Forelimb muscle (tissue), 1 donor: Measurements from ENCODE around the gene GPR146. TPM values are rescaled to one million over a fixed set of nuclear protein-coding genes. Genes with fewer than 3 reads are reported as not detected.

Experiments
- DNase-seq: peaks from one replicate; pipeline ENCODE4 v3.0.0-alpha.2; 2013; ENCODE audit warnings: low read depth
- polyA plus RNA-seq: library from polyadenylated mRNA; unstranded; fragments of 120-200 nt; gene quantifications from one replicate; pipeline ENCODE4 v1.2.1, GENCODE V29; 2013; ENCODE audit not compliant: insufficient read length

Gene GPR146
- polyA plus RNA-seq, 1 donor = 4.4 TPM

DNA sequence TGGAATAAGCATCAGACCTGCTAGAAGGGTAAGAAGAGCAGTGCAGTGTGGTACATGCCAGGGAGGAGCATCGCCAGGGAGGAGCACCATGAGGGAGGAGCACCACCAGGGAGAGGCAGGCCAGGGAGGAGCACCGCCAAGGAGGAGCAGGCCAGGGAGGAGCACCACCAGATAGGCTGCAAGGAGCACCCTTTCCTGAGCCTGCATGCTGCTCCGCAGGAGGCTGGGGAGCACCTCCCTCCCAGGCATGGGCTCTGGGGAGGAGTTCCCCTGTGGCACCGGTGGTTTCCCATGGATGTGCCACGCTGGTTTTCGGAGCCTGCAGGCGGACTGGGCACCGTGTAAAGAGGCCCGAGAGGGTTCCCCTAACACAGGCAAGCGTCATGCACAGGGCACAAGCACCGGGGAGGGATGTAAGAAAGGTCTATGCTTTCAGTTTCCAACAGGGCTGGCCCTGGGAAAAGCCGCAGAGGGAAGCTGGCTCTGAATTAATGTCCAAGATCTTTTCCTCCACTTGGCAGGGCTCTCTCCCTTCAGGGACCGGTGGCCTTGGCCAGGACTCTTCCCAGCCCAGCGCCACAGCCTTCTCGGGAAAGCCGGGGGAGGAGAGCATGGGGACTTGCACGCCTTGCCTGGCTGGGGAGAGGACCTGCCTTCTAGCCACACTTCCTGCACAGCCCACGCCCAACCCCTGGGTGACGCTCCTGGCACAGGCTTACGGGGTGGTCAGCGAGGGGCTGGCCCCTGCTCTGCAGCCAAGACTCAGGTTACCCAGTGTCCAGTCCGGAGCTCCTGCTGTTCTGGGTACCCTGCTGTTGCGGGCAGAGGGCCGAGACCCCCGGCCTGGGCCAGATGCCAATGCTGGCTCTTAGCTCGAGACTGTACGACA is 32.1 kb downstream of the GPR146 start:
- DNase-seq = no peak

DNA sequence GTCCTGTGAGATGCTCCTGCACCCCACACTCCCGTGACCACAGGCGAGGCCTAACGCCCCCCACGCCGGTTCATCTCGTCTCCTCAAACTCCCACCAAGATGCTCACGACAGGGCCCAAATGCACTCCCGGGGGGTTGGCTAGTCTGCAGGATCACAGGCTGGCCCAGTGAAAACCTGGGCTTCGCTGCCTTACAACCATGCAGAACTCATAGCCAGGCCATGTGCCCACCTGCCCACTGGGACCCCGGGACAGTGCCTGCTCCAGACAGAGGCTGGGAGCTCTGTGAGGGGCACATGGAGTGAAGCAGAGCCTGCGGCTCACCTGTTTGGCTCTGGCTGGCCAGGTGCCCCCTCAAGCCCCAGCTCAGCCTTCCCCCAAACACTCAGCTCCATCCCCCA is 34.2 kb downstream of the GPR146 start:
- no peak for DNase-seq

DNA sequence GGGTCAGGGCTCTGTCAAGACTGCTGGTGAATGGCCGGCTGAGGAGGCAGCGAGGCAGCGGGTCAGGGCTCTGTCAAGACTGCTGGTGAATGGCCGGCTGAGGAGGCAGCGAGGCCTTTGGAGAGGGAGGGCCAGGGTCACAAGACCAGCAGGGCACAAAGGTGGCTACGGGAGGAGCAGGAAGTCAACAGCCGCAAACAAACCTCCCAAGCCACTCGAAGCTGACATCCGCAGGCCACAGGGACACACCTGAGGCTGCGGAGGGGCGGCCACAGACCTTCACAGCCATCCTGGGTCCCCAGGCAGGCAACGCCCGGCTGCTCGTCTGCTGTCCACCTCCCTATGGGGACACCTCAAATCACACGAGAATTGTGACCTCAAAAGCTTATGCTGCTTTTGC is 34.6 kb downstream of the GPR146 start:
- DNase-seq = no peak

DNA sequence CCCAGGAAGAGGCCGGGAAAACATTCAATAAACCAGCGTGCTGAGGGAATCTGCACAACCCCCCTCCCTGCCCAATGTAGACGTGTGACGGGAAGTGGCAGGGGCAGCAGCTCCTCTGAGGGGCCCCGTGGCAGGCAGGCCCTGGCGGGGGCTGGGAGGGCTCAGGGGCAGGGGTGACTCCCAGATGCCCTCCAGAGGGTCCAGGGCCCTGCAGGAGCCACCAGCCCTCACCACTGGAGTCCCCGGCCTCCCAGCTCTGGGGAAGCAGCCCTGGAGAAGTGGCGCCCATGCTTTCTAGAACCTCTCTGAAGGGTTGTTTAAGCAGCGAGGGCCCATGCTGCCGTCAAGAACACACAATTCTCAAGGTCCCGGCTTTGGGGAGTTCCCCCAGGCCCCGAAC is 35.2 kb downstream of the GPR146 start:
- DNase-seq = no peak

DNA sequence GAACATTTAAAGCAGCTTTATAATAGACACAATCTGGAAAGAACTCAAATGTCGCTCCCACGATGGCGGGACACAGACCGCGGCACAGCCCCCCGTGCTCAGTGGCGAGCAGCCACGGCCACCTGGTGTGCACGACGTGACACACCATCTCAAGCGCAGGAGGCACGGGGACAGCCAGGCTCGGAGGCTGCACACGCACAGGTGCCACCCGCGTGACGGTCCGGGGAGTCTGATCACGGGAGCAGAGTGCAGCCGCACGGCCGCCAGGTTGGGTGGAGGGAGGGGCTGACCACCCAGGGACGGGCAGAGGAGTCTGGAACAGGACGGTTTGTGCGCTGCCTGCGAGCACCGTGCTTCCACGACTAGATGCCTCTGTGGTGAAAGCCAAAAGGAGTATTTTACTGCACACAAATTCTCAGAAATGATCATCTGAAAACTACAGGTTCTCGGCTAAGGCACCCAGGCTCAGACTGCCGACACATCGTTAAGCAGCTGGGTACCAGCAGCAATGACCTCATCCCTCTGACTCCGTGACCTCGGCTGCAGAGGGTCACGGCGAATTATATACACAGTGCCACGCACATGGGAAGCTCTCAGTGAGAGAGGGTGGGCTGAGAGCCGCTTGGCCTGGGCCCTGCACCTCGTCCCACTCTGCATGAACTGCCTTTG is 36.0 kb downstream of the GPR146 start:
- DNase-seq = no peak

DNA sequence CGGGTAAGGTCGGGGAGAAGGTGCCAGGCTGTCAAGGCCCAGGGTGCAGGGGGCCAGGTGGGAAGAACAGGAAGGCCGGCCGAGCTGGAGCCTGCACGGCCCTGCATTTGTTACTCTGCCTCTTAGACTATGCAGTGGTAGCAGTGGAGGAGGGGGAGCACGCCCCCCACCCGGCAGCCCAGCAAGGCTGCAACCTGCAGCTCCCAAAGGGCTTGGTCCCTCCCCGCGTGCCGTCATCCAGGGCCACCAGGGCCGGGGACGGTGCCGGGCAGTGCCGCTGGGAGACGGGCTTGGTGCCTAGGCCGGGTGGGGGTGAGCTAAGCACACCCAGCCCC is 36.5 kb downstream of the GPR146 start:
- no peak for DNase-seq

DNA sequence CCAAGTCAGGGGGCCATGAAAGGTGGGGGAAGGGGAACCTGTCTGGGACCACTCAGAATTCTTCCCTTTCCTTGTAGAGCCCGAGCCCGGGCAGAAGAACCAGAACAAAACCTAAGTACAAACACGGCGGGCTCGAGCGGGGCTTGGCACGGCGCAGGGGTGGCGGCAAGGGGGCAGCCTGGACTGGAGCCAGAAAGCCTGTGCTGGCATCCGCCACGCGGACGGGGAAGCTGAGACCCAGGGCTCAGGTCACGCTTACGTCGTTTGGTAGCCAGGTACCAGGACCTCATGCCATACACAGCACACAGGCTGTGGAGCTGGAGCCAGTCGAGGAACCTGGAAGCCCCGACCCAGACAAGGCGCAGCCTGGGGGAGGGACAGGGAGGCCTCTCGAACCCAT is 37.0 kb downstream of the GPR146 start:
- DNase-seq = no peak

DNA sequence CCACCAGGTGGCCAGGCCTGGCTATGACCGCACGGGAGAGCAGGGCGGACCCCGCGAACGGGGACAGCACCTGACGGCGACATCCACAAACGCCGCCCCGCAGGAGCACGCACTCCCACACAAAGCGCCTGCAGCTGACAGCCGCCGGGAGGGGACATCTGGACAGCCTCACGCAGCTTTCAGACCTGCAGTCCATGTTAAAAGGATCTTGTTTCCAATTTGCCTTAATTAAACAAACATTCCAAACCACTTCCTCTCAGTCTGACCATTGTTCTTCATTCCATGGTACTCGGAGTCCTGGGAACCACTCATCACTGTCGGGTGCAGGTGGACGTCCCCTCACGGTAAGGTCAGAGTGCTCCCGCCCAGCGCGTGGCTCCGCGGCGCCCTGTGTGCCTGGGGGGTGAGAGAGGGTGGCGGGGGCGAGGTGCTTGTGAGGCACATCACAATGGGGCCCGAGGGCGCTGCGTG is 37.6 kb downstream of the GPR146 start:
- no peak for DNase-seq

DNA sequence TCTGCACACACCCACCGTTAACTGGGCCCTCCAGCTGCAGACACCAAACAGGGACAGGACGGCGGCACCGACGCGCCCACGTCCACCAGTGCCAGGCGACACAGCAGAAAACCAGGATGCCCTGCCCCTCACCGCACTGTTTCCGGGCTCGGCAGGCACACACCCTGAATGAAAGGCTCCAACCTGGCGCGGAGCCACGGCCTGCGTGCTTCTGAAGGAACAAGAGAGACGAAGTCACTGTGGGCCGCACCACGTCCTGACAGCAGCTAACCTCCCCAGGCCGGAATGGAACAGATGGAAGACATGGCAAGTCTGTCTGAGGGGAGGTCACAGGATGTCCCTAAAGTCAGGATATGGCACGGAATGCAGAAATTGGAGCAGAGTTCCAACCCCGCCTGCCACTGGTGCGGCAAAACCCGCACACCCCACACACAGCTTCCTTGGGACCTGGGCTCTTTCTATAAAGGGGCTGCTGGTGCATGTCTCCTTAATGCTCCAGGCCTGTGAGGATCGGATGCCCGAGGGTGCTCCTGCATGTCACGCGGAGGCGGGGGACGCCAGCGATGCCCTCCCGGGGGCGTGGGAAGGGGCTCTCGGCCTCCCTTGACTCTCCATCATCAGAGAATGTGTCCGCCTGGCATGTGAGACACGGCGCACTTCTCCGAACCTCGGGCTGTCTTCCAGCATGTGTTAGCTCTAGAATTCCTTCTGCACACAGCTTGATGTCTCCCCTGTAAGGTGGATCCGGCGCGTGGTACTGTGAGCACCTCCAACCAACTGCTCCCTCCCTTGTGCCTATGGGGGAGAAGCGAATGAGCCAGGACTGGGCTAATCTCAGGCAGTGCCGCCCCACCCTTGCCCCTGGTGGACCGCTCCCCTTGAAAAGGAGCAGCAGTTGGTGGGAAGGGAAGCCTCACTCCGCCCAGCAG is 39.6 kb downstream of the GPR146 start:
- no peak for DNase-seq

DNA sequence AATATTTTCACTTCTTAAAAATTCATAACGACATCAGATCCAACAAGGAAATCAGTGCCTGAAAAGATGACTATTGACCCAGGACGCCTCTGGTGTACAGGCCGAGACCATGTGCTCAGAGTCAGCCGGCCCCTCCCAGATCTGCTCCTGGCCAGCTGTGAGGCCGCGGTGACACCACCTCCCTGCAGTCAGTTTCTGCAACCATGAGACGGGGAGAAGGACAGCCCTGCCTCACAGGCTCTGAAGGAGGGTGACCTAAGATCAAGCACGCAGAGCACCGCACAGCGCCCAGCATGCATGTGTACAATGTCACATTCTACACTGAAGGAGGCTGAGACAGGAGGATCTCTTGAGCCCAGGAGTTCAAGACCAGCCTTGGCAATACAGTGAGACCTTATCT is 40.9 kb downstream of the GPR146 start:
- DNase-seq = no peak

DNA sequence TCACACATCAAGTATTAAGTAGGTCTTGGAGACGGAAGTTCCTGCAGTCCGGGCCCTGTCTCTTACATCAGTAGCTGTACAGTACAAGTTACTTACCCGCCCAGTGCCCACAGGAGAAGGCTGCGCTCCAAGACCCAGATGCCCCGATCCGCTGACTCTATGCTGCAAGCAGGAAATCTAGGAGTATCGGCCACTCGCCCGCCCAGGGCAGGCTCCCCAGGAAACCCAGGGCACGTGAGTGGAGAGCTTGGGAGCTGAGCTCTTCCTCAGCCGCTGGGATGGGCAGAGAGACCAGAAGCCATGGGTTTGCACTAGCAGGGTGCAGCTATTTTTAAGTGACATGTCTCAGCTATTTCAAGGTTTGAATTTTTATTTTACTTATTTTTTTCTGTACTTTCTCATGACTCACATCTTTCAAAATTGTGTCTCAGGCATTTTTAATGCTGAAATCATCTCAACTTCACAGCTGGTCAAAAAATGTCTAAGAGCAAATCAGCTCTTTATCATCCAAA is 41.6 kb downstream of the GPR146 start:
- DNase-seq = no peak

DNA sequence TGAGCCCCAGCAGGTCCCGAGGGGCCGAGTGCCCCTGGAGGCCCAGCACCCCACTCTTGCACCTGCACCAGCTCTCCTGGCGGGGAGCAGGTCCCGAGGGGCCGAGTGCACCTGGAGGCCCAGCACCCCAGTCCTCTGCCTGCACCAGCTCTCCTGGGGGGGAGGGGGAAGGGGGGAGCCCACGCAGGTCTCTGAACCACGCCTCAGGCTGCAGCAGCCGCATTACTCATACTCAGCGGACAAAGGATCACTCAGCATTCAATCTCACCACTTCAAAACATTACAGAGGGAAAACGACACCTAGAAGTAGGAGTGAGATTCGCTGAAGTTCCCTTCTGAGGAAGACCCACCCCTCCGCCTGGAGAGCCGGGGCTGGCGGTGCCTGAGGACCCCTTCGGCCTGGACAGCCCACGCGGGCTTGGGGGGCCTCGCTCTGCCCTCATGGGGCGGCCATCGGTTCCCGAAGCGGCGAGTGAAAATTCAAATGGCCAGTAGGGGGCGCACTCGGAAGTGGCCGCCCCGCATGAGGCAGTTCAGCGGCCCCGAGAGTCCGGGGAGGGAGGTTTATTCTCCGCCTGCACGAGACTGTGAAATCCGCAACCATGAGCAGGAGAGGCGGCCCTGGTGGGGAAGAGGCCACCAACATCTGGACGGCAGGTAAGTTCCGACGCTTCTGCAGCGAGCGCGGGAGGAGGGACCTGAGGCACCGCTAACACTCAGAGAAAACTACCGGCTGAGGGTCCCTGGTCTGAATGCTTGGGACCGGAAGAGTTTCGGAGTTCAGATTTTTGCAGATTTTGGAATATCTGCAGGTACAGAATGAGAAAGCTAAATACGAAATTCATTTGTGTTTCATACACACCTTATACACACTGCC is 42.5 kb downstream of the GPR146 start:
- DNase-seq = no peak

DNA sequence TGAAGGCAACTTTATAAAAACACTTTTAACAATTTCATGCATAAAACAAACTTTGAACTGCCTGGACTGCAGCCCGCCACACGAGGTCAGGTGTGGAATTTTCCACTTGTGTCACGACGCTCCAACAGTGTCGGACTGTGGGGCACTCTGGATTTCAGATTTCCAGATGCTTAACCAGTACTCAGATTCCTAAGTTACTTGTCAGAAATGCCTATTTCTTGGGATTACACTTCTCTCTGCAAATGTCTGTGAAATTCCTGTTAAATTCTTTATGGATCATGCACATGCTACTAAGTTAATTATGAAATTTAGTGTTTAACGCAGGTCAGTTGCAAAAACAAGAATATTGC is 43.1 kb downstream of the GPR146 start:
- no peak for DNase-seq

DNA sequence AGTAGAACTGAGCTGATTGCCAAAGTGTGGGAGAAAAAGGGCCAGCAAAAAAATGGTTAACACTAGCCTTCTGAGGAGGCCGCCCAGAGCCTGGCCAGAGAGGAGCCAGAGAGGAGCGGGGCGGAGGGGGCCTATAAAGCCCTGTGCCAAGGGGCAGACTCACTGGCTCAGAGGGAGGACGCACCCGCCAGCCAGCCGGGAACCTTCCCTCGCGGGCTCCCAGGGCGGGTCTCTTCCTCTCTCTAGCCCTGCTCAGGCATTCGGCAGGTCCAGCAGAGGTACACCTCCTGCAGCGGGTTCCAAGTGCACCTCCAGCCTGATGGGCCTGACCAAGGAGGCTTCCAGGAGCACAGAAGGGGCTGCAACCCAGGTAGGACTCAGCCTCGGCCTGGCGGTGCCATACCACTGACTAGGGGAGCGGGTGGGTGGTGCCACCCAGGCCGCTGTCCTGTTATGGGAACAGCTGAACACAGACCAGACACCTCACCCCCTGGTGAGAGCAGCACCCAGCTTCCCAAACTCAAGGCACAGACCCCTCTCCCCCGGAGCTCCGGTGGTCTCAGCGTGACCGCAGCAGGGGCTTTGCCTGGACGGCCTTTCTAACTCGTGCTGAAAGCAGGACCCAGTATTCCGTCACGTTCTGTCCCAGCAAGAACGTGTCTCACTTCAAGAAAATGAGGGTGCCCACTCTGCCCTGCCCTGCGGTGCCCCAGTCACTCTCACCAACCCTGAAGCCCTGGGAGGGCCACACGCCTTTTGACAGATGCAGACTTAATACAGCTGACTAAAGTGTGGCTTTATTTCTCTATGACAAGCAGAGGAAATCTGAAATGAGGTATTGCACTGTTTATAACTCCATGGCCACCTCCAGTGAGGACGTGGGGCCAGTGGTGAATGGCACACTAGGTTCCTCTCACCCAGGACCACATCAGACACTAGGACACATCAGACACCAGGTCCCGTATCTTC is 43.9 kb downstream of the GPR146 start, which contains the start of gene GPER1:
Gene GPER1, plus strand, starts transcription at position 162 of the 969 bp plus-strand sequence. CDS start 3,616 bp downstream, outside the sequence.
- no peak for DNase-seq

DNA sequence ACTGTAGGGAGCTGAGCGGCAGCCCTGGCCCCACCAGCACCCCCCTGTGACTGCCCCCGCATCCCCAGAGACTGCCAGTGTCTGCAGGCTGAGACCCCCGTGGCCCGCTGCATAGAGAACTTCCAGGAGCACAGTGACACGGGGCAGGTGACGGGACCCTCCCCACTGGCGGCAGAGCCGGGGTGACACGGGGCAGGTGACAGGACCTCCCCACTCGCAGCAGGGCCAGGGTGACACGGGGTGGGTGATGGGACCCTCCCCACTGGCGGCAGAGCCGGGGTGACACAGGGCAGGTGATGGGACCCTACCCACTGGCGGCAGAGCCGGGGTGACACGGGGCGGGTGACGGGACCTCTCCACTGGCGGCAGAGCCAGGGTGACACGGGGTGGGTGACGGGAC is 45.9 kb downstream of the GPR146 start:
- DNase-seq = no peak

DNA sequence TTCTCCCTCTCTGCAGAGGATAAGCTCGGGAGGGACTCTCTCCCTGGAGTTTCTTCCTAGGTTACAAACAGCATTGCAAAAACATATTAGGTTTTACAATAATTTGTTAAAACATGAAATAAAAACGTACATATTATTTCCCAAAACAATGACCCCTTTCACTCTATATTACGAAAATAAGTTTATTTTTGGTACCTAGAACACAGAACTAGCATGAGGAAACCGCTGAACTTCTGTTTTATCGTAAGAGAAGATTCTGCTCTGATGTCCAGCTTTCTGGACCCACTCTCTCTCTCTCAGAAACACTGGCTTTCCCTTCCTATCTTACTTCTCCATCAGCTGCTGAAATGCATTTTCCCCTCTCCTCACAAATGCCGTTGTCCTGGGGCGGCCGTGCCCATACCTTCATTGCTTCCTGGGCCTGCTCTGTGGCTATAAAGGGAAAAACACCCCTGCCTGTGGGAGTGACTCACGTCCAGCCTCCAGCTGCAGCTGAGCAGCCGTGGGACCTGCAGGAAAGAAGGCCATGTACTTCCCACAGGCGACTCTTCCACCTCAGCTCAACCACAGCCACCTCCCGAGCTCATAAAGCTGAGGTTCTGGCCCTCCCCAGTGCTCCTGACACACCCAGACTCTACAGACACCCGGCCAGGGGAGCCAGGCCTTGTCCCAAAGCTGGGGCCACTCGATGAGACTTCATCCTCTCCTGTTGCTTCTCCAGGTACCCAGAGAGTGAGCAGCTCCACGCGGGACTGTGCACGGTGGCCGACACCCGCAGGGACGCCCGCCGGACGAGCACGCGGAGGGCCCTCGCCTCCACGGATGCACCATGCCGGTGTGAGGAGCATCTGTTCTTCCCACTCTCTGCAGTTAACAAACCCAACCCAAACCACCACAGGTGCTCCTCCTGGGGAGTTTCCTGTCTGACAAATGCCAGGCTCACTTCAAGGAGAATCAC is 46.6 kb downstream of the GPR146 start:
- no peak for DNase-seq

DNA sequence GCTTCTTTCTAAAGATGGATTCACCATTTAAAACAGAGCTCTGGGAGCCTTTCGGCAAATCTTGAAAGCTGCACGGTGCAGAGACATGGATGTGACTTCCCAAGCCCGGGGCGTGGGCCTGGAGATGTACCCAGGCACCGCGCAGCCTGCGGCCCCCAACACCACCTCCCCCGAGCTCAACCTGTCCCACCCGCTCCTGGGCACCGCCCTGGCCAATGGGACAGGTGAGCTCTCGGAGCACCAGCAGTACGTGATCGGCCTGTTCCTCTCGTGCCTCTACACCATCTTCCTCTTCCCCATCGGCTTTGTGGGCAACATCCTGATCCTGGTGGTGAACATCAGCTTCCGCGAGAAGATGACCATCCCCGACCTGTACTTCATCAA is 47.3 kb downstream of the GPR146 start:
- no peak for DNase-seq

DNA sequence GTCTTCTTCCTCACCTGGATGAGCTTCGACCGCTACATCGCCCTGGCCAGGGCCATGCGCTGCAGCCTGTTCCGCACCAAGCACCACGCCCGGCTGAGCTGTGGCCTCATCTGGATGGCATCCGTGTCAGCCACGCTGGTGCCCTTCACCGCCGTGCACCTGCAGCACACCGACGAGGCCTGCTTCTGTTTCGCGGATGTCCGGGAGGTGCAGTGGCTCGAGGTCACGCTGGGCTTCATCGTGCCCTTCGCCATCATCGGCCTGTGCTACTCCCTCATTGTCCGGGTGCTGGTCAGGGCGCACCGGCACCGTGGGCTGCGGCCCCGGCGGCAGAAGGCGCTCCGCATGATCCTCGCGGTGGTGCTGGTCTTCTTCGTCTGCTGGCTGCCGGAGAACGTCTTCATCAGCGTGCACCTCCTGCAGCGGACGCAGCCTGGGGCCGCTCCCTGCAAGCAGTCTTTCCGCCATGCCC is 47.9 kb downstream of the GPR146 start:
- no peak for DNase-seq
